SKM-1 treated with dmso at 0.1 percent for 144 hours (cell line): ENCODE results near the gene ITGB7.

Experiments
- DNase-seq: peaks from one replicate; lab custom pipeline; 2025; ENCODE audit not compliant: unreplicated experiment; lab: John Stamatoyannopoulos, UW

The ITGB7 gene

GRCh38 chr12:53231921-53232645, 25.0 kb upstream of the ITGB7 start, which contains the start of gene RARG:
Gene RARG, minus strand, starts transcription at chr12:53232209. Its CDS starts 4,664 bp downstream, at chr12:53227545.
- no peak for DNase-seq

GRCh38 chr12:53231671-53231920, 24.5 kb upstream of the ITGB7 start:
- DNase-seq: no peak

- DNase-seq: no peak
These were observed 23.2 kb upstream of the ITGB7 start for GRCh38 chr12:53230108-53230845.

GRCh38 chr12:53229454-53229853, 22.4 kb upstream of the ITGB7 start:
- no peak for DNase-seq

- DNase-seq: no peak
These were observed 20.8 kb upstream of the ITGB7 start for GRCh38 chr12:53227836-53228235.

- DNase-seq: no peak
These were observed 20.3 kb upstream of the ITGB7 start for GRCh38 chr12:53227341-53227740.

- no peak for DNase-seq
These were observed 19.8 kb upstream of the ITGB7 start for GRCh38 chr12:53226815-53227214.

- no peak for DNase-seq
These were observed 18.8 kb upstream of the ITGB7 start for GRCh38 chr12:53225635-53226424.

- no peak for DNase-seq
These were observed 18.0 kb upstream of the ITGB7 start for GRCh38 chr12:53224897-53225634.

- DNase-seq: no peak
These were observed 17.2 kb upstream of the ITGB7 start for GRCh38 chr12:53224061-53224896.

- DNase-seq: no peak
These were observed 16.5 kb upstream of the ITGB7 start for GRCh38 chr12:53223389-53224060.

GRCh38 chr12:53222806-53223261, 15.8 kb upstream of the ITGB7 start:
- no peak for DNase-seq

- DNase-seq: no peak
These were observed 15.2 kb upstream of the ITGB7 start for GRCh38 chr12:53222170-53222721.

GRCh38 chr12:53221203-53222080, 14.4 kb upstream of the ITGB7 start:
- DNase-seq: no peak

- peak; percentile 59 for DNase-seq
These were observed 13.7 kb upstream of the ITGB7 start for GRCh38 chr12:53220694-53221202.

GRCh38 chr12:53219956-53220693, 13.1 kb upstream of the ITGB7 start:
- no peak for DNase-seq

- no peak for DNase-seq
These were observed 12.4 kb upstream of the ITGB7 start for GRCh38 chr12:53219292-53219955.
